K562 treated with DMSO at 1 percent for 4 hours (cell line): Measurements from ENCODE around the gene SMC1A. TPM values are rescaled to one million over a fixed set of nuclear protein-coding genes. Genes with fewer than 3 reads are reported as not detected.

Experiments used
- total RNA-seq: library from RNA; unstranded; fragments of 300-600 nt; gene quantifications from 2 replicates; pipeline ENCODE4 v1.2.3, GENCODE V29; 2022; ENCODE audit not compliant: insufficient read depth

Gene SMC1A
- 48.9 and 63.1 TPM in 2 replicates for total RNA-seq

DNA sequence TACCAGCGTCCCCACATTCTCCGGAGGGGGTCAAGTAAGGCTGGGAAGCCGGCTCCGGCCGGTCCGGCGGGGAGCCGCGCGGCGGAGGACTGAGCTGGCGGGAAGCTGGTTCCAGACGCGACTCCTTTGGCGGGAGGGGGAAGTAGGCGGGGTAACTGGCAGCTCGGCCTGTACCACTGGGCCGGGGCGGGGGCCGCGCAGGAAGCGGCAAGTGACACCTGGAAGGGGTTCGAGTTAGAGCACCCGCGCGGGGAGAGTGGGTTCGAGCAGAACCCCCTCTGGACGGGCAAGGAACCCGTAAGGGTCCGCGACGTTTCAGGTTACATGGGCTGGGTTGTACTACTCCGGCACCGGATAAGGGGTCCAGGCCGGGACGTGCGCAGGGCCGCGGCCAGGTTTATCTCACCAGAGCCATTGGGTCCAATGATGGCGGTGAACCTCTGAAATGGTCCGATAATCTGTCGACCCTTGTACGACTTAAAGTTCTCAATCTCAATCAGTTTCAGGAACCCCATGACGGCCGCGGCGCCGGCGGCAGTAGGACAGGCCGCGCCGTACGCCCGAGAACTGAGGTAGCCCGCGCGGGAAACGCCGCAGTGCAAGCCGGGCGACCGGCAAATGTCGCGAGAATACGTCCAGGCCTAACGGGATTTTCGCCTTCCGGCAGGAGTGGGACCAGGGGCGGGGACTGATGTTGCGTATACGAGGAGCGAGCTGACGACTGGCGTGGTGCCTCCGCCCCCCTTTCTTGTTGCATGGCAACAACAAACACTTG is at the start of gene SMC1A:
TSS of gene SMC1A (minus strand) at position 569 of the 775 bp plus-strand sequence. CDS start at position 515, 54 bp downstream.

DNA sequence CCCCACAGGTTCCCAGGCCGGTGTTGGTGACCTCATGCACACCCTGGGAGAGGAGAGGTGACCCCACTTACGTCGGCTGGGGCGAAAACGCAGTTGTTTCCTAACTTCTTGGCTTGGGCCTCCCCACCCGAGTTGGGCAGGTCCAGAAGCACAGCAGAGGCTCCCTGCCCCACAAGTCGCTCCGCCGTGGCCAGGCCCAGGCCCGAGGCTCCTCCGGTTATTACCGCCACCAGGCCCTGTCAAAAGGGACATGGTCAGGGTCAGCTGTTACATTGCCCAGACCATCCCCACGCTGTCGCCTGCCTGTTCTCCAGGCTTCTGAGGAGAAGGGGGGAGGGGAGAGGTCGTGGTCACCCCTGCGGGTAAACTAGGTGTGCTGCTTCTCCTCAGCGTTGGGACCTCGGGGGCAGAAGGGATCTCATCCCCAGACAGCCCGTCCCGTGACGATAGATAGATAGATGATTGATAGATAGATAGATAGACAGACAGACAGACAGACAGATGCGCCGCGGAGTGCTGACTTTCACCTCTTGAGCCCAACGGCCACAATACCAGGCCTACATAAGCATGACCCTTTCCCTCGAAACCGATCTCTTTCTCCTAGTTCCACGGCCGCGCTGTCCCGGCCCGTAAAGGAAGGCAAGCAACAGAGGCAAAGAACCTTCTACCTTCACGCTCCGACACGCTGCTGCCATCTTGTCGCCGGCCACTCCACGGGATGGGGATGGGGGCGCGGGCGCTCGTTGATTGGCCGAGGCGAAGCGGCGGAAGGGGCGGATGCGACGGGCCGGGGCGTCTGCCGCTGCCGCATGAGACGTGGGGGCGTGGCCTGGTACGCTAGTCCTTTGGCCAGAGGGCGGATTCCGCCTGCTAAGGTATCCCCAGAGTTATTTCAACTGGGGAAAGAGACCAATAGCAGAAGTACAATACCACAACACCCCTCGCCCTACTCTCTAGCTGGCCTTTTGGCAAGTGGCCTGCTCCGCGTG is 11.5 kb upstream of the SMC1A start, which contains the start of gene HSD17B10:
TSS of gene HSD17B10 (minus strand) at position 720 of the 989 bp plus-strand sequence. CDS start at position 695, 25 bp downstream.

DNA sequence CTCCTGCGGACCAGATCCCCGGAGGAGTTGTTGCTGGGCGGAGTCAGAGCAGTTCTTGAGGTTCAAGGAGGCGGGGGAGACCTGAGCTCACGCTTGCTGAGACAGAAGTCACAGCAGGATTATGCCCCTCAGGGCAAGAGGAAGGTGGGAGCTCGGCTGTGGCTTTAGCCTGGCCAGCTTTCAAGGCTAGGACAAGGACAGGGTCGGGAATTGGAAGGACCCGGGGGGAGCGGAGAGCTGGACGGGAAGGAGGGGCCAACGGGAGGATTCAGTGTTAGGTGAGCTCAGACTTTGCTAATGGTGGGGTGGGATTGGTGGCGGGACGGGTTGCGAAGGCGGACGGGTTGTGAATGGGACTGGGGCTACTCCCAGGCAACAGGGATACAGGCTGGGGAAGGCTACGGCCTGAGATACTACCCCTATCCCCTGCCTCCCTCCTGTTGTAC is 430 bp upstream of the SMC1A start, which contains the start of gene RIBC1:
TSS of gene RIBC1 (plus strand) at position 13 of the 446 bp plus-strand sequence. CDS start 3,404 bp downstream, outside the sequence.

Other genes starting within 250 kb of the SMC1A start
- gene KDM5C, start 197.4 kb downstream of the SMC1A start, total RNA-seq = 57.0 and 68.5 TPM in 2 replicates
- 22.8 and 28.7 TPM in 2 replicates for gene IQSEC2, start 141.1 kb downstream of the SMC1A start, total RNA-seq
- gene RIBC1, start 219 bp upstream of the SMC1A start, total RNA-seq = not detected in 2 replicates
- gene HSD17B10, start 11.7 kb upstream of the SMC1A start, total RNA-seq = 85.6 and 90.9 TPM in 2 replicates